ENCODE data around the gene DUSP3.

DNA sequence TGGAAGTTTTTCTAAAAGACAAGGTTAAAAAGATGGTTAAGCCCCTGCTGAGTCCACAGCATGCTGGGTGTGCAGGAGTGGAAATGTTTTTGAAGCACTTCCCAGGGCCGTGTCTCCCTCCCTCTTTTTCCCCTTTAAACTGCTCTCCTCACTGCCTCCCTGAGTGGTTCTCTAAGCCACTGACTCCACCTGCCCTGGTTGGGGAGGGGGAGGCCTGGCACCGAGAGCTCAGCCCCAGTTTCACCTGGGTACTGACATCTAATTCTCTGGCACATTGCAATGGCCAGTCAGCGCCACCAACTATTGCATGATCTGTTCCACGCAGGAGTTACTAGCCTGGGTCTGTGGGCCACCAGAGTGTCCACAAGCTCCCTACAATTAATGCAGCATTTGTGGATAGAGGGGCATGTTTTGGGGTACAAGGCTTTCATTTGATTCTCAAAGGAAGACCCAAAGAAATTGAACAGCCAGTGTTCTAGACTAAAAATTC, 31.5 kb upstream of the DUSP3 start:
- TF ChIP-seq ZNF274 (IDR thresholded peaks at IDR 0.05; ENCODE audit: low read depth, low read length) (no peak), SUZ12 (IDR thresholded peaks at IDR 0.05; ENCODE audit: extremely low read depth, insufficient read depth, insufficient read length) (no peak), YY1 (IDR thresholded peaks at IDR 0.05; ENCODE audit: insufficient read depth, insufficient read length) (no peak)
